HG02870 (cell line): Measurements from ENCODE around the gene DMD.
"Not testable (repeated sequence)": the region's sequence is repeated elsewhere in the genome, so short reads cannot be mapped to it uniquely, and the experiment has no call there.

Source experiments
- ATAC-seq: cut with Tn5 transposase; IDR thresholded peaks from one replicate; pipeline ENCODE4 v1.9.1; 2021; ENCODE audit warnings: mild to moderate bottlenecking, moderate library complexity; ENCODE audit not compliant: unreplicated experiment

The DMD gene

DNA sequence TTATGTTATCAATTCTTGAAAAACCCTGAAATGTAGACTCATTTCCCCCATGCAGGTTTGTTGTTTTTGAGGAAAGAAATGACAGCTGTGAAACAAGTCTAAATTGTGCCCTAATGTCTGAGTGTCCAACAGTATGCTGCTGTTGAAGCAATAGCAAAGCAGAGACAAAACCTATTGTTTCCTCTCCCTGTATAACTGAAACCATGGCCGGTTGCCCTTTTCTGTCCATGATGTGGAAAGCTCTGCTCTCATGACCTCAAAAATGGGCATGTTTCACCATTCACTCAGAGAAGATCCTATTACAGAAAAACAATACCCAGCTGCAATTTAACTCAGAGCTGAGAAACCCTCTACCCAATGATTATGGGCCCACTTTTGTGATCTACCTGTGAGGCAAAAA, 1826.9 kb downstream of the DMD start:
- no peak for ATAC-seq

DNA sequence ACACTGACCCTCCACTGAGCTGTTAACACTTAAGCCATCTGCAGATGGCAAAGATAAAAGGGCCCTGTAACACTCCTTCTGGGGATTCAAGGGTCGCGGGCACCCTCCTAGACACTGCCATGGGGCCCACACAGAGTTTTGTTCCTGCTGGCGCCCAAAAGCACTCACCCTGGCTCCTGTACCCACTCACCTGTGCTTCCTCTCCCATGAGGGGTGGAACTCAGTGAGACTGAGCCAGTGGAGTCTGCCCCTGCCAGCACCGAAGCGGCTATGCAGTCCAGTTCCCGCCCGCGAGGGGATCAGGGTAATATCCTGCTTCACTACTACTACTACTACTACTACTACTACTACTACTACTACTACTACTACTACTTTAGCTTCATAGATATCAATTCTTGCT, 1827.4 kb downstream of the DMD start:
- no peak for ATAC-seq

DNA sequence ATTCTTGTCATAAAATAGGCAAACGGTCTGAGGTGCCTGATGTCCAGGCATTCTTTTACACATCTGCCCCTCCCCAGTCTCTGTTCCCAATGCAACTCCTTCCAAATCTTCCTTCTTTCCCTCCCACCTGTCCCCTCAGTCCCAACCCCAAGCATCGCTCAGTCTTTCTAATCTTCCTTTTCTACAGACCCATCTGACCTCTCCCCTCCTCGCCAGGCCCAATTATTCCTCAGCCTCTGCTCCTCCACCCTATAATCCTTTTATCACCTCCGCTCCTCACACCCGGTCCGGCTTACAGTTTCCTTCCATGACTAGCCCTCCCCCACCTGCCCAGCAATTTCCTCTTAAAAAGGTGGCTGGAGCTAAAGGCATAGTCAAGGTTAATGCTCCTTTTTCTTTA, 1832.4 kb downstream of the DMD start:
- ATAC-seq = not testable (repeated sequence)

DNA sequence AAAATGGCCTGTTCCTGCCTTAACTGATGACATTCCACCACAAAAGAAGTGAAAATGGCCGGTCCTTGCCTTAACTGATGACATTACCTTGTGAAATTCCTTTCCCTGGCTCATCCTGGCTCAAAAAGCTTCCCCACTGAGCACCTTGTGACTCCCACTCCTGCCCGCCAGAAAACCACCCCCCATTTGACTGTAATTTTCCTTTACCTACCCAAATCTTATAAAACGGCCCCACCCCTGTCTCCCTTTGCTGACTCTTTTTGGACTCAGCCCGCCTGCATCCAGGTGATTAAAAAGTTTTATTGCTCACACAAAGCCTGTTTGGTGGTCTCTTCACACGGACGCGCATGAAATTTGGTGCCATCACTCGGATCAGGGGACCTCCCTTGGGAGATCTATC, 1833.5 kb downstream of the DMD start:
- not testable (repeated sequence) for ATAC-seq

DNA sequence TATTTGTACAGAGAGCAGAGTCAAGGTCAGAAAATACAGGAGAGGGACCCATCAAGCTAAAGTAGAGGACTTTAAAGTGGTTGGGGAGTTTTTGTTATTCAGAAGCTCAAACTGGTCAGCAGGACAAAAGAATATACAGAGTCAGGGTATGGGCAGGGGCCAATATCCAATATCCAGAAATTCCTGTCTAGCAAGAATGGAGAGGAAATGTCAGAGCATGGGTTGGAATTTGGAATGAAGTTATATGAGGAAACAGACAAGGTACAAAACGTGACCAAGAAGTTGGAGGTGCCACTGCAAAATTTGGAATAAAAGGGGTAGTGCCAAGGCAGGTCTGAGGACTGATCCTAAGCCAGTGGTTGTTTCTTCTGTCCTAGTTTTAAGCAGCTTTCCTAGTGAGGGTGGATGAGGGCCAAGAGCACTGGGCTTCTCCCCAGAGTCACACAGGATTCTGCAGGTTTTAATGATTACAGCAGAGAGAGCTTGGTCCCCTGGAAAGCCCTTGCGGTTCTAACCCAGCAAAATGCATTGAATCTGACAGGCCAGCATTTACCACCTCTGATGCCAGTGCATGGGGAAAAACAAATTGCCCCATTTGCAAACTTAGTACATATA, 1834.8 kb downstream of the DMD start:
- ATAC-seq = no peak

DNA sequence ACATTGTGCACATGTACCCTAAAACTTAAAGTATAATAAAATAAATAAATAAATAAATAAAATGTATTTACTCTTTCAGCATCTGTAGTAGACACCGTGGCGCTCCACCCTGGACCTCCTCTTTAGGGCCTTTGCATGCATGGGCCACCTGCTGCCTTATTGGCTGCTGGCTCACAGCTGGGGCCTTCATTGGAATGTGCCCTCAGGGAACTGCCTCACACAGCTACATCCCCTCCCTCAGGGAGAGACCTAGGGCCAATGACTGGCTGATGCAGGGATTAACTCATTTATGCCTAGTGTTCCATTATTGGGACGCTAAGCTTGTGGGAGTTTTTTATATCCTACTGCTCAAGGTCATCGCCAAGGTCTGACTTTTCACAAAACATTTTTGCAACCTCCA, 1836.6 kb downstream of the DMD start:
- no peak for ATAC-seq

DNA sequence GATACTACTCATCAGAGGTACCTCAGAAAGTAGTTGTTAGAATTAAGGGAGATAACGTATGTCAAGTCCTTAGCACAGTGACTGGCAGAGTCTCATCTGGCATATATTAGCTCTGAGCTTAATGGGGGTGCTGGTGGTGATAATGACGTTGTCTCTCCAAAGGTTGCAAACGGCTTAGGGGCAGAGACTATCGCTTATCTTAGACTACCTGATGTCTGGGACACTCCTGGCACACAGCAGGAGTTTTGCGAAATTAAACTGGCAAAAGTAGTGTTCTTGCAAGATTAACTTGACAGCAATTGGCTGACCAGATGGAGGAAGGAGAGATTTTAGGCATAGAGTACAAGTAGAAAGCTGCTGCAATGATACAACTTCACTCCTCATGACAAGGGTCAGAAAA, 1839.4 kb downstream of the DMD start:
- ATAC-seq = no peak

DNA sequence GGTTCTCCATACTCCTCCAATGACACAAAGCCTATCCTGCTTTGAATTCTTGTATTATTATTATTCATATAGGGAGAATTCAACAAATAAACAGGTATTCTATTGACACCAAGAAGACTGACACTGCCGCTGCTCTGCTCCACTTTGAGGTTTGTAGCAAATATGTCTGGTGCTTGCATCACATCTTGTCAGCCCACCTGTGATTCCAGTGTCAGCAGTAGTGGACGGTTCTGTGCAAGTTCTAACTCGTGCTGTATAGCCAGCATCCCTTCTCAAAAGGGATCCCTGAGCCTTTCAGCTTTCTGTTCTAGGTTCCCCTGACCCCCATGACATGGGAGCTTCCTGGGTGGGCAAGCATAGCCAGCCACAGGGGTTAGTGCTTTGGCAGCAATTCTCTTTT, 1843.5 kb downstream of the DMD start:
- ATAC-seq = no peak

DNA sequence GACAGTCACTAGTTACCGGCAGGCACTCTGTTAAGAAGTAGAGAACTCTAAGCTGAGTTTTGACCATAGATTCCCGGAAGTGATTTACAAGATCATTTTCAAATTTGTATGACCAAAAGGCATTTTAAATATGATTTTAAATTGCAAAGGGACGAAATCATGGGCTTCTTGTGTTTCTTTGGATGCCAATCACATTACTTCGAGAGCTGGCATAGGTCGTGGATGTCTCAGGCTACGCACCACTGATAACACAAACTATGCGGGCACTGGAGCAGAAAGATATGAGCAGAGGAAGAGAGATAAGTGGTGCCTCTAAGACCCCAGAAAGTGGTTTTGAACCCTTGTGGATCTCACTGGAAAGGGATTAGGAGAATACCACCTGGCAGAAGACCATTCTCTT, 1845.3 kb downstream of the DMD start:
- ATAC-seq = no peak

DNA sequence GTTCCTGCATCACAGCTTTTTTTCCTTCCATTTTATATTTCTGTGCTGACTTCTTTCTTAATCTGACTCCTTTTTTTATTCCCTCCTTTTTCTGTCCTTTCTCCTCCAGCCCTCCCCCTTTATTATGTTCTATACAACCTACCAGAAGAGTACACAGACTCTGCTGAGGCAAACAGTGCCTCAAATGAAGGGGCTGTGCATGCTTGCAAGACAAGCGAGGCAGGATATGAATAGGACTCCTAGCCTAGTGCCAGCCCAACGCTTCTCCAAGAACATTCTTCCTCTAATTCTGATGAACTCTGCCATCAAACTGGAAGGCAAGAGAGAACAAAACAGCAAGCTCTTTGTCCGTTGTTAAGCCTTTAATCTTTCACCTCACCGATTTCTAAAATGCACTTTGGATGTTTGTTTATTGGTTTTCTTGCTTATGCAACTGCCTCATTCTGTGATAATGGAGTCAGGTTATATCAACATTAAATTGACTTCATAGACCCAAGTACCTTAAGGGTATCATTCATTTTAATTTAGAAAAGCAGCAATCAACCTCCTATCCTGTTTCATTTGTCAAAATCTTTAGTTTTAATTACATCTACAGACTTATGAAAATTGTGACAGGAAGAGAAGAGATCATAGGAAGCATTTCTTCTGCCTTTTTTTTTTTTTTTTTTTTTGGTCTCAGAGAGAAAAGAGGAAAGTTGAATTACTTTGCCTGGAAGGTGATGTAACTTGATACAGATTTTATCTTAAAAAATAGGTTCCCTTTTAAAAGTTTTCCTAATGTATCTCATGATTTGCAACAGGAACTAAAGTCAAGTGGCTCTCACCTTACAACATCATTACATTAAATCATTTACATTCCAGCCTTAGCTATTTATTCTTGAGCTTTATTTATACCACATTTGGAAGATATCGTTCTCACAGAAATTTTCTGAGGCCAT, 1854.8 kb downstream of the DMD start:
- ATAC-seq = no peak

DNA sequence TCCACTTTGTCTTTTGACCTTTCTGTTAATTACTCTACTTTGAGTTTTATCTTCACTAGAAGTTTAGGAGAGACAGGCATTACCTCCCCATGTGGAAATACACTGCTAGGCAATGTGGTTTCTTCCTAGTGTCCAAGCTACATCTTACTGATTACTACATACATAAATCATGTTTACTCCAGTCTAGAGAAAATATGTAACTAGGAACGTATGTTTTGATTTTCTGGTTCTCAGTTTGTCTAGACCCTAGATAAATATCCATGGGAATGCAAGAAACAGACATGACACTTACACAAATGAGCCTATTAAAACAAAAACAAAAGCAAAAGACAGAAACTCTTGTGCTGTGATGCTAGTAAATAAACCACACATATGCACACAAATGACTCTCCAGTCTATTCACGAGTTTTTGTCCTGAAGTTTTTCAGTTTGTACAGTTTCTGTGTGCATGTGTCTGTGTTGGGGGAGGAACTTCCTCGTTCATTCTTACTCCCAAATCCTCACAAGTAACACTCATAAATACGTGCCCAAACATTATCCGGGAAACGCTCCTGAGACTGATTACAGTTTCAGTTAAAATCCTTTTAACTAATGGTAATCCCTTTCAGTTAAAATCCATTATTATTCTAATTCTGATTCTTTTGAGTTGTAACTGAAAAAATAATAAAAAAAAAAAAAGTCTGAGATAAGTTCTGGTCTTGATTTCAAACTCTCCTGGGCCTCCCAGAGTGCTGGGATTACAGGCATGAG, 1856.0 kb downstream of the DMD start:
- ATAC-seq = no peak

DNA sequence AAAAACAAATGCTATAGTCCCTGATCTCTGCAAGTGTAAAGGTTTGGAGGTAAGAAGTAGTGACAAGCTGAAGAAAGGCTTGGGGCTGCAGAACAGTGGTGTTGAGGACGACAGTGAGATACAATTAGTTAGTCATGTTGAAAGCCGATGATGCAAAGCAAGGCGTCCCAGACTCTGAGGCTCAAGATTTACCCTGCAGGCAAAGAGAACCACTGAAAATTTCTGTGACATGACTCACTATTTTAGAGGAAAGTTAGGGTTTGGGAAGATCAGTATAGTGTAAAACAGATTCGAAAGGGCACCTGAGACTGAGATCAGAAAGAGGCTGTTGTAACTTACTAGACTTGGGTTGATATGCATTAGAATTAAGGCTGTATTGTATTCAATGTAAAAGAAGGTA, 1858.3 kb downstream of the DMD start:
- peak; percentile 75 for ATAC-seq

DNA sequence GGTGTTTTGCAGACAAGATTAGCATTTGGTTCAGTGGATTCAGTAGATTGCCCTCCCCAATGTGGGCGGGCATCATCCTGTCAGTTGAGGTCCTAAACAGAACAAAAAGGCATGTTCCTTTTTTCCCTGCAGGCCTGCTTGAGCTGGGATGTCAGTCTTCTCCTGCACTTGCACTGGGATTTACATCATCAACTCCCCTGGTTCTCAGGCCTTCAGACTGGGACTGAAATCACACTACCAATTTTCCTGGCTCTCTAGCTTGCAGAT, 1860.6 kb downstream of the DMD start:
- ATAC-seq = no peak

DNA sequence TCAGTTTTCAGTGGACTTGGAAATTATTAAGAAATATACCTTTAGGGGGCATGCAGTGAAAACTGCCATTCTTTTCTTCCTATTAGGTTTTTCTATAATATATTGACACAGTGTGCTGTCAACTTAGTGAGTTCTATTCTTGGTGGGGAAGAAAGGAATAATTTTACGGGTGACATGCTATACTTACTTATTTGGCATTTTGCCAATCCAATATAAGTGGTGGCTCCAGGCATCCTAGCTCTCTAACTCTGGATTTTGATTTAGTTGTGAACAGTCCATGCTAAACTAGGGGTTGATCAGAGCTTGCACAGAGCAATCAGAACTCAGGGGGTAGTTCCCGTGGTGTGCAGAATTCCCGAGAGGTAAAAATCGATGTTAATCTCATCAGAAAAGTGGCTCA, 1861.8 kb downstream of the DMD start:
- no peak for ATAC-seq

DNA sequence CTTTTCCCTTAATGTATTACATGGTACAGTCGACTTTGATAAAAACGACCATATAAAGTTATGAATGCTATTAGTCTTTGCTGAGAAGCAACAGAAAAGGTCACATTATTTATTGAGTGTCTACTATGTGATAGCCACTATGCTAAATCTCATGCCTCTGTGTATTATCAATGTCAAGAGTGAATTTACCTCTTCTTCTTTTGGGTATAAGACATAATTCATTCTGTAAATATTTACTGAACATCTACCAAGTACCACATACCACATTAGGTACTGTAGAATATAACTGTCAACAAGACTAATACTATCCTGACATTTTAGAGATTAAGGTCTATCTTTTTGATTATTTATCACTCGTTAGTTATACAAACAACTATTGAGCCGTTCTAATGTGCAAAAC, 1870.8 kb downstream of the DMD start:
- ATAC-seq = no peak

DNA sequence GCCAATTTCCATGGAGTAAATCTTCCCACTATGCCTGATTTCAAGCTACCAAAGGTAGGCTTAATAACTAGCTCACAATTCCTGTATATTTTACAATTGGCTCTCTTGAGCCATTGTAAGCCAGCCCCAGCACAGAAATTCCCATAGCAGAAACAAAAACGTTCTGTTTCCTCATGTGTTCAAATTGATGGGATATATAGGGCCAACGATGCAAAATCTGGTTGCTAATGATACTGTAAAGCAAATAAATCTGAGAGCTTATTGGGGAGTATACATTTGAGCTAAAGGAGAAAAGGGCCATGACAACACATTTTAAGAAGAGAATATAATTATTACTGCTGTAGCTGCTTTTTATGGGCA, 1872.4 kb downstream of the DMD start:
- no peak for ATAC-seq

DNA sequence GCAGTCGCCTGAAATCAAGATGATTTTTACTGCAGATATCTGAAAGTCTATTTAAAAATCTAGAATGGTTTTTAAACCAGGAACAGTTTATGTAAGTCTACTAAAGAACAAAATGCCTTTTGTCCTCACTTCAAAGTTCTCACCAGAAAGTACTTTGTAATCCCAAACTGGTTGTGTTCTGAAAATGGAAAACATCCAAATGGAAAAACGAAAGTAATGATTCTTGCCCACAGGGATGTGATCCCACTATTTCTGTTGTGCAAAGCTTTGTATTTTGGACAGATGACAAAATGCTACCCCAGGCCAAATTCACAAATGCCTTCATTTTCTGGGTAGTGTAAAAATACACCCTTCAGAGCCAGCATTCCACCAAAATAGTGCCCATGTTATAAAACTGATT, 1874.0 kb downstream of the DMD start:
- ATAC-seq = no peak

DNA sequence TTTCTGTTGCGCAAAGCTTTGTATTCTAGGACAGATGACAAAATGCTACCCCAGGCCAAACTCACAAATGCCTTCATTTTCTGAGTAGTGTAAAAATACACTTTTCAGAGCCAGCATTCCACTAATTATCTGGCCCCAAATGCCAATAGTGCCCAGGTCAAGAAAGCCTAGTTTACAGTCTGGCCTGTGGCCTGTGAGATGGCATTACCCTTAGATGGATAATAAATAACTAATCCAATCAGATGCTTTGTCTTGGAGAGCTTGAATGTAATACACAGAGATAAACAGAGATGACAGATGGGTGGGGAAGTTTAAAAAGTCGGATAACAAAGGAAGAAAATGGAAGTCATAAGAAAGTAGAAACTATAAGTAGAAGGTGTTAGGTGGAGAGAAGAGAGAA, 1874.9 kb downstream of the DMD start:
- no peak for ATAC-seq

DNA sequence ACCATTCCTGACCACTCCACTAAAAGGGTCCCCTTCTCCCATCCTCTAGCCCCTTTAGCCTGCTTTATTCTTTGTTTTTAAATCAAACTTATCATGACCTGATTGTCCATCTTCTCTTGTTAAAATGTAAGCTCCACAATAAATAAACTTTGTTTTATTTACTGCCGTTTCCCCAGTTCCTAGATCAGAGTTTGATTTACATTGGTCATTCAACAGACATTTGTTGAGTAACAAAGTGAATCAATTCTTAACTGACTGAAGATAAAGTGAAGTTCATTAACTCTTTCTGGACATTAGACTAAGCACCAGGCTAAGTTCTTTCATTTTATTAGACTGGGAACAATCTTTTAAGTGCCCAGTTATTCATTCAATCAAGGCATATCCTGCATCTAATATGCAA, 1876.4 kb downstream of the DMD start:
- ATAC-seq = no peak

DNA sequence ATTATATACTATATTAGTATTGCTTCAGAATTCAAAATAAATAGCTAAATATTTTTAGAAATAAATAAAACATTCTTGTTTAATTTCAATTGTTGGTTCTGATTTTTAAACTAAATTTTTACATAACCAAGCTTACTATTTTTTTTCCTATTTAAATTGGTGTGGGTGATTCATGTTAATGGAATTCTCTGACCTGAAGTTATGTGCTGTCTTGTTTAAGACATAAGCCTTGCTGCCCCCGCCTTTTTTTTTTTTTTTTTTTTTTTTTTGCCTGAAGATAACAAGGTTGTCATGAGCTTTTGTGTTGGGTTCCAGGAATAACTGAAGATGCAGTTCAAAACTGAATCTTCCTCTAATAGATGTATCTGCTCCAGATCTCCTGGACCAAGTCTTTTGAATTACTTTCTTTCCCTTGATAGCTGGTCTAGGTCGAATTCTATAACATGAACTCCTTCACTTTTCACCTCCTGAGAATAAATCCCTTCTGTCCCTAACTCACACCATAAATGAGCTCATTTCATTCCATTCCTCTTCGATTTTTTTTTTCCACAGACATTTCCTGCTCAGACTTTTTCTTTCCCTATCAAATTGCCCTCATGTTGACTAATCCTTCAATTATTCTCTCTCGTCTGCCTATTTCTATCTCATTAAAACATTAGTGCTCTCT, 1878.1 kb downstream of the DMD start:
- no peak for ATAC-seq

DNA sequence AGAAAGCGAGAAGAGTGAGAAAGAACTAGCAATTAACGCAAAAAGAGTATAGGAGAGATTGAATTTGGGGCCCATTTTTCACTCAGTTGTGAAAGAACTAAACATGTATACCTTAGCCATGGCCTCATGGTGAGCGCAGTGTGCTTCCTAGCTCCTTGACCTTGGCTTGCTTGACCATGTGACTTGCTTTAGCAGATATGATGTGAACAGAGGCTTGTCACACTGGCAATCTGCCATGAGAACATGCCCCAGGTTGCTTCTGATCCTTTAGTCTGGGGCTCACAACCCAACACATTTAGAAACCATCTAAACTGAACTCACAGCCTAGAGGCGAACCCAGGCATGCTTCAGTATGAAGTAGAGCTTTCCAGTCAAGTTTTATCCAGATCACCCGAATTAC, 1879.4 kb downstream of the DMD start:
- no peak for ATAC-seq

DNA sequence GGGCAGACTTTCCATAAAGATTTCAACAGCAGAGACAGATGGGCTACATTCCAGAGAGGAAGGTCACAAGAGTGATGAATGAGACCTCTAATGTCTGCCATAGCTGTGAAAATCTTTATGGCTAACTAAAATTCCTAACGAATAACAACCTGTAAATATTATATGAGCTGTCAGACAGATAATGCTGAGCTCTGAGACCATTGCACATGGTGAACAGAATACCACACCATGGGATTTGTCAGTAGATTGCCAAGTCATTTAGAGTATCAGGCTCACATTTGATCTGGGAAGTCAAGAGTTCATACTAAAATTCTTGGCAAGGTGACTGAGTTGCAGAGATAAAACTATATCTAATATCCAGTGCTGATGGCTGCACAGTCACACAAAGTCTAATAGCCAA, 1880.3 kb downstream of the DMD start:
- no peak for ATAC-seq
